C4-2B (cell line): ENCODE data around the gene F2.

Source experiments
- ZFX ChIP-seq: fragments of 450-650 bp; IDR thresholded peaks from 2 replicates; pipeline ENCODE4 v1.6.1; 2017
- TF ChIP-seq, protein P1 (sequence below): fragments of 450-650 bp; conservative IDR thresholded peaks from 2 replicates; pipeline ENCODE4 v1.5.1; 2017; ENCODE audit warnings: mild to moderate bottlenecking

DNA sequence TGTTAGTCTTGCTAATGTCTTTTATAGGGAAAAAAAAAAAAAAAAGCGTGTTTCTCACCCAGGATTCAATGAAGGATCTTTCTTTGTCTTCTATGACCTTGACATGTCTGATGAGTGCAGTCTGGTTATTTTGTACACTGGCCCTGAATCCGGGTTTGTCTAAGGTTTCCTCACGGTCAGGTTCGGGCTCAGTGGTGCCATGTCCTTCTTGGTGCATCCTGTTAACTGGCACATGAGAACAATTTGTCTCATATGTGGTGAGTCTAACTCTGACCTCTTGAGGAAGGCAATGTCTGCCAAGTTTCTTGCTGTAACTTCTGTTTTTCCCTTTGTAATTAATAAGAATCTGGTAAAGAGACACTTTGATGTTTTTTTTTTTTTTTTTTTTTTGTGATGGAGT is 12.5 kb downstream of the F2 start:
- TF ChIP-seq, protein P1, sequence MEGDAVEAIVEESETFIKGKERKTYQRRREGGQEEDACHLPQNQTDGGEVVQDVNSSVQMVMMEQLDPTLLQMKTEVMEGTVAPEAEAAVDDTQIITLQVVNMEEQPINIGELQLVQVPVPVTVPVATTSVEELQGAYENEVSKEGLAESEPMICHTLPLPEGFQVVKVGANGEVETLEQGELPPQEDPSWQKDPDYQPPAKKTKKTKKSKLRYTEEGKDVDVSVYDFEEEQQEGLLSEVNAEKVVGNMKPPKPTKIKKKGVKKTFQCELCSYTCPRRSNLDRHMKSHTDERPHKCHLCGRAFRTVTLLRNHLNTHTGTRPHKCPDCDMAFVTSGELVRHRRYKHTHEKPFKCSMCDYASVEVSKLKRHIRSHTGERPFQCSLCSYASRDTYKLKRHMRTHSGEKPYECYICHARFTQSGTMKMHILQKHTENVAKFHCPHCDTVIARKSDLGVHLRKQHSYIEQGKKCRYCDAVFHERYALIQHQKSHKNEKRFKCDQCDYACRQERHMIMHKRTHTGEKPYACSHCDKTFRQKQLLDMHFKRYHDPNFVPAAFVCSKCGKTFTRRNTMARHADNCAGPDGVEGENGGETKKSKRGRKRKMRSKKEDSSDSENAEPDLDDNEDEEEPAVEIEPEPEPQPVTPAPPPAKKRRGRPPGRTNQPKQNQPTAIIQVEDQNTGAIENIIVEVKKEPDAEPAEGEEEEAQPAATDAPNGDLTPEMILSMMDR = no peak
- TF ChIP-seq ZFX = no peak
